ENCODE data around the gene GMDS.

GRCh38 chr6:1595271-1596087 lies 649.9 kb downstream of the GMDS start:
- TF ChIP-seq POLR2A (IDR thresholded peaks at IDR 0.05) (no peak), EP300 (IDR thresholded peaks at IDR 0.05) (no peak)

Measured in ovary (tissue), 1 donor.